GM18867 (cell line): Measurements from ENCODE around the gene NAT14.

ENCODE experiments used
- ATAC-seq: cut with Tn5 transposase; IDR thresholded peaks from one replicate; pipeline ENCODE4 v1.9.1; 2021; ENCODE audit warnings: mild to moderate bottlenecking, moderate library complexity; ENCODE audit not compliant: unreplicated experiment

The NAT14 gene

GRCh38 chr19:55467236-55468053 is 17.5 kb upstream of the NAT14 start:
- peak; percentile 63 for ATAC-seq

- no peak for ATAC-seq
Observed at GRCh38 chr19:55468054-55468393, 17.0 kb upstream of the NAT14 start.

GRCh38 chr19:55471266-55471665 is 13.7 kb upstream of the NAT14 start:
- ATAC-seq: no peak

- no peak for ATAC-seq
Observed at GRCh38 chr19:55472463-55472862, 12.5 kb upstream of the NAT14 start.

- ATAC-seq: no peak
Observed at GRCh38 chr19:55473225-55474012, 11.6 kb upstream of the NAT14 start.

GRCh38 chr19:55474269-55475265 is 10.4 kb upstream of the NAT14 start:
- ATAC-seq: no peak

- ATAC-seq: peak; percentile 88
Observed at GRCh38 chr19:55476100-55476775, 8.8 kb upstream of the NAT14 start, which contains the start of gene ZNF628. Gene ZNF628, plus strand, starts transcription at chr19:55476617. Its CDS starts 3,294 bp downstream, at chr19:55479911.

- ATAC-seq: no peak
Observed at GRCh38 chr19:55477905-55478304, 7.1 kb upstream of the NAT14 start.

GRCh38 chr19:55478364-55478763 is 6.6 kb upstream of the NAT14 start:
- ATAC-seq: no peak

GRCh38 chr19:55479045-55479444 is 5.9 kb upstream of the NAT14 start:
- no peak for ATAC-seq

- no peak for ATAC-seq
Observed at GRCh38 chr19:55479451-55480230, 5.3 kb upstream of the NAT14 start.

- ATAC-seq: no peak
Observed at GRCh38 chr19:55481148-55481793, 3.7 kb upstream of the NAT14 start.

- no peak for ATAC-seq
Observed at GRCh38 chr19:55481794-55482155, 3.2 kb upstream of the NAT14 start.

- ATAC-seq: no peak
Observed at GRCh38 chr19:55482156-55482961, 2.6 kb upstream of the NAT14 start.

- ATAC-seq: no peak
Observed at GRCh38 chr19:55482967-55483705, 1.9 kb upstream of the NAT14 start.

GRCh38 chr19:55483706-55484592 is 1.0 kb upstream of the NAT14 start:
- no peak for ATAC-seq
